ENCODE results near the gene PRIMA1. TPM values are rescaled to one million over a fixed set of nuclear protein-coding genes. Genes with fewer than 3 reads are reported as not detected.
A peak's percentile ranks its signal among the peaks of the same experiment; 100 is the strongest.

The PRIMA1 gene
- total RNA-seq, 4 donors from 2014 or later = 1.0 to 5.0 (median 1.3) TPM

DNA sequence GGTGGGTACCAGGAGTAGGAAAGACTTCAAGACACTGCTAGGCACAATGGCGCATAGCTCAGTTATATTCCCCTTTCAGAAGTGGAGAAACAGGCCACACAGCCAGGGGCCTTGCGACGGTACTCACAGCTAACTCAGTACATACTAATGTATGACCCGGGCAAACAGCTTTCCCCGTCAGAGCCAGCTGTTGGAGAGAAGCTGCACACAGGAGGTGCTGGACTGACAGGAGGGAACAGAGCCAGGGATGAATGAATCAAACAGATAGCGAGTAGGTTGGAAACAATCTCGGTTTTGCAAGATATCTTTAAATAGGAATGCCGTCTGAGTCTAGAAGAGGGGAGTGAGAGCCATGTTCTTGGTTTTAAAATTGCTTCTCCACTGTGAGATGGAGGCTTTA, 45.5 kb downstream of the PRIMA1 start:
- Histone ChIP-seq H3K27me3 (no peaks in the 10 kb centered on the region), H3K4me3 (no peak overlapping the region), H3K27ac (peak overlapping the region in 3 of 4 donors; percentile 62 to 70 (median 68)), H3K4me1 (peaks cover 0 to 6% (median 0%) of the 10 kb centered on the region in 3 donors), H3K36me3 (no peaks in the 10 kb centered on the region), H3K9me3 (no peaks in the 10 kb centered on the region)
- intact Hi-C loops (cut with DNase I) = no loop called here
- DNase-seq = no peak
- 59 to 73% methylated on average over 5 of the region's 8 CpGs for WGBS, 2 donors
- TF ChIP-seq, protein P1, sequence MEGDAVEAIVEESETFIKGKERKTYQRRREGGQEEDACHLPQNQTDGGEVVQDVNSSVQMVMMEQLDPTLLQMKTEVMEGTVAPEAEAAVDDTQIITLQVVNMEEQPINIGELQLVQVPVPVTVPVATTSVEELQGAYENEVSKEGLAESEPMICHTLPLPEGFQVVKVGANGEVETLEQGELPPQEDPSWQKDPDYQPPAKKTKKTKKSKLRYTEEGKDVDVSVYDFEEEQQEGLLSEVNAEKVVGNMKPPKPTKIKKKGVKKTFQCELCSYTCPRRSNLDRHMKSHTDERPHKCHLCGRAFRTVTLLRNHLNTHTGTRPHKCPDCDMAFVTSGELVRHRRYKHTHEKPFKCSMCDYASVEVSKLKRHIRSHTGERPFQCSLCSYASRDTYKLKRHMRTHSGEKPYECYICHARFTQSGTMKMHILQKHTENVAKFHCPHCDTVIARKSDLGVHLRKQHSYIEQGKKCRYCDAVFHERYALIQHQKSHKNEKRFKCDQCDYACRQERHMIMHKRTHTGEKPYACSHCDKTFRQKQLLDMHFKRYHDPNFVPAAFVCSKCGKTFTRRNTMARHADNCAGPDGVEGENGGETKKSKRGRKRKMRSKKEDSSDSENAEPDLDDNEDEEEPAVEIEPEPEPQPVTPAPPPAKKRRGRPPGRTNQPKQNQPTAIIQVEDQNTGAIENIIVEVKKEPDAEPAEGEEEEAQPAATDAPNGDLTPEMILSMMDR (IDR thresholded peaks at IDR 0.05) = no peak
- TF ChIP-seq POLR2A (IDR thresholded peaks at IDR 0.05) = no peak

DNA sequence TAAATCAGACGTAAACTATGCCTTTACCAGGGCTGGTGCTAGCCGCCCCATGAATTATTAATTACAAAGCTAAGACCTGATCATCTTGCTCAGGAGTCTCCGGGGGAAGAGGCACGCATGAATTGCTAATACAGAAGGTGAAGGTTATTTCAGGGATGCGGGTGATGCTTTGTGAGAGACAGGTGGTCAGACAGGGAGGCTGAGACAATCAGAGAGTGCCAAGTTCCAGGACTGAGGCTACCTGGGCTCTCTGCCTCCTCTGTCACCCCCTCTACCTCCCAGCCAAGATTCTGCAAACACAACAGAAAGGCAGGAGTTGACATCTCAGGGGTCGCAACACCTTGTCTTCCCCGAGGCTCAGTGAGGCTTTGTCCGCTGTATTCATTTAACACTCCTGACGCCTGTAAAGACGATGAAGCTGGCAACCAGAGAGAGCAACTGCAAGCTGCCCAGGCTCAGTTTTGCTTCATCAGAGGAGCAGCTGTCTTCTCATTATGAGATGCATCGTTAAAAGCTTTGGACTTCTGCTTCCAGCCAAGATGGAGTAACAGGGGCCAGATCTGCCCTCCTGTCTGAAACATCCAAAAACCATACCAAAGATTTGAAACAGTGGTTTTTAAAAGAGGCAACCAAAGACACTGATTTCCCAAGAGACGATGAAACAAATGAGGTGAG, 46.6 kb downstream of the PRIMA1 start:
- Histone ChIP-seq H3K36me3 (no peaks in the 10 kb centered on the region), H3K4me3 (no peak overlapping the region), H3K27me3 (no peaks in the 10 kb centered on the region), H3K9me3 (no peaks in the 10 kb centered on the region), H3K27ac (peak overlapping the region in 3 of 4 donors; percentile 52 to 61 (median 61)), H3K4me1 (peaks cover 0 to 6% (median 0%) of the 10 kb centered on the region in 3 donors)
- 80 to 81% methylated on average over 10 to 11 of the region's 12 CpGs for WGBS, 2 donors
- intact Hi-C loops (cut with DNase I) = no loop called here
- TF ChIP-seq POLR2A (IDR thresholded peaks at IDR 0.05) = no peak
- TF ChIP-seq, protein P1 (IDR thresholded peaks at IDR 0.05) = no peak
- DNase-seq = no peak

DNA sequence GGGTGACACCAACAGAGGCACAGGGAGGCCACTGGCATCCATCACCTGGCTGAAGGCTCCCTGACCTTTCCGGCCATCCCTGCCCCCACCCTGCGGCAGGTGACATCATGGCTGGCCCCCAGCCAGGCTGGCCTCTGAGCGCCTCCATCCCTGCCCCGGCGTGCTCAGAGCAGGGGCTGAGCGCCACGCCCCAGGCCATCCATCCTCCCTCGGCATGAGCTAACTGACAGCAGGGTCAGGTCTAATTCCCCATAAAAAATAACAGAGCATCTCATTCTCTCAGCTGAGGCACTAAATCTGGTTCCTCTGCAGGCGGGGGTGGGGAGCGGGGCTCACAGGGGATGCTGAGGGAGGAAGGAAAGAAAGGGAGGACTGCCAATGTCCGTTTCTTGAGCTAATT, 50.7 kb downstream of the PRIMA1 start:
- no peaks in the 10 kb centered on the region for H3K9me3 ChIP-seq
- H3K4me3 ChIP-seq = no peak overlapping the region
- no peaks in the 10 kb centered on the region for H3K27me3 ChIP-seq
- peaks cover 0 to 5% (median 0%) of the 10 kb centered on the region in 3 donors for H3K4me1 ChIP-seq
- intact Hi-C loops (cut with DNase I) = no loop called here
- 67 to 71% methylated on average over 1 of the region's 11 CpGs for WGBS, 2 donors
- H3K27ac ChIP-seq = no peak overlapping the region
- no peak for DNase-seq
- peaks cover 0 to 6% (median 0%) of the 10 kb centered on the region in 3 donors for H3K36me3 ChIP-seq
- TF ChIP-seq POLR2A (IDR thresholded peaks at IDR 0.05) = no peak
- TF ChIP-seq, protein P1 (IDR thresholded peaks at IDR 0.05) = no peak

DNA sequence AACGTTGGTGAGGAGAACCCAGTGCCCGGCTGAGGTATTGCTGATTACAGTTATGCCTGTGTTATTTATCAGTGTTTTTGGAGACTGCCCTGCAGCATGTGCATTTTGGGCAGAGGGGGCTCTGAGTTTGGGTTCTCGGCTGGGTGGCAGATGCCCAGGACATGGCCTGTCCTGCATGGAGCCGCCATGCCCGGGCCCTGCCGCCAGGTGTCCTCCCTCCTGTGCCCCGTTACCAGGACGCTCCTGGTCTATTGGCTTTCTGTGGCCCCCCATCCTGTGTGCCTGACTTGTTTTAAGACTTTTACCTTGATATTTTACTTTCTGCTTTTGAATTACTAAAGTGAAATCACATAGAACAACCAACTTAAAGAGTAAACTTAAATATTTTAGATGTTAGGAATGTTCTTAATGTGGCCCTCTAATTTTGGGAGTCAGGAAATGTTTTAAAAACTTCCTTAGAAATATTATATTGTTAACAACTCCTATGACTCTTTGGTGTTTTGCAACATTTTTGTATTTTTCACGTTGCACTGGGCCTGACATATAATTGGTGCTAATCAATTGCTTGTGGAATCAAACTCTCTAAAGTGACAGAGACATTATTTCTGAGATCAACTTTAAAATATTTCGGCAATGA, 51.8 kb downstream of the PRIMA1 start:
- no peak for TF ChIP-seq POLR2A (IDR thresholded peaks at IDR 0.05)
- TF ChIP-seq, protein P1 (IDR thresholded peaks at IDR 0.05) = peak in 1 of 6 experiments; percentile 22
- Histone ChIP-seq H3K27me3 (no peaks in the 10 kb centered on the region), H3K36me3 (peaks cover 0 to 6% (median 0%) of the 10 kb centered on the region in 3 donors), H3K4me1 (no peaks in the 10 kb centered on the region), H3K4me3 (no peak overlapping the region), H3K9me3 (no peaks in the 10 kb centered on the region), H3K27ac (no peak overlapping the region)
- intact Hi-C loops (cut with DNase I) = no loop called here
- WGBS, 2 donors = 77 to 82% methylated on average over 9 to 10 of the region's 10 CpGs
- DNase-seq = no peak

DNA sequence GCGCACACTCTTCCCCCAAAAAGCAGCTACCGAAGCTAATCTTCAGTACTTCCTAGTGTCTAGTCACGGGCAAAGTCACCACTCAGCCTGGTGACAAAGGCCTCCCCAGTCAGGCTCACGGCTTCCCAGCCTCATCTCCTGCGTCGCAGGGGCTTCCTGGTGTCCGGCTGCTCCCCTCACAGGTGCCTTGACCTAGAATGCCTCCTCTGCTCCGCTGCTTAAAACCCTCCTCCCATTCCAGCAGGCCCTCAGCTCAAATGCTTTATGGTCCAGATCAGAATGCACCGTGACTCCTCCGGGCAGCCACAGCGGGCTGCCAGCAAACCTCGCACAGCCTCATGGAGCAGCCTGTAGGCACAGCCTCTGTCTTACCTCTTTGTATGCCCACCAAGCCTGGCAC, 53.1 kb downstream of the PRIMA1 start:
- Histone ChIP-seq H3K27ac (no peak overlapping the region), H3K4me1 (no peaks in the 10 kb centered on the region), H3K27me3 (no peaks in the 10 kb centered on the region), H3K9me3 (no peaks in the 10 kb centered on the region), H3K36me3 (peaks cover 0 to 6% (median 0%) of the 10 kb centered on the region in 3 donors), H3K4me3 (no peak overlapping the region)
- WGBS, 2 donors = 90 to 91% methylated on average over 10 to 12 of the region's 12 CpGs
- TF ChIP-seq POLR2A (IDR thresholded peaks at IDR 0.05) = no peak
- TF ChIP-seq, protein P1 (IDR thresholded peaks at IDR 0.05) = no peak
- no peak for DNase-seq
- intact Hi-C loops (cut with DNase I) = no loop called here

Data from esophagus squamous epithelium (tissue), 5 donors.